ENCODE measurements around the gene CPNE1.

The CPNE1 gene

DNA sequence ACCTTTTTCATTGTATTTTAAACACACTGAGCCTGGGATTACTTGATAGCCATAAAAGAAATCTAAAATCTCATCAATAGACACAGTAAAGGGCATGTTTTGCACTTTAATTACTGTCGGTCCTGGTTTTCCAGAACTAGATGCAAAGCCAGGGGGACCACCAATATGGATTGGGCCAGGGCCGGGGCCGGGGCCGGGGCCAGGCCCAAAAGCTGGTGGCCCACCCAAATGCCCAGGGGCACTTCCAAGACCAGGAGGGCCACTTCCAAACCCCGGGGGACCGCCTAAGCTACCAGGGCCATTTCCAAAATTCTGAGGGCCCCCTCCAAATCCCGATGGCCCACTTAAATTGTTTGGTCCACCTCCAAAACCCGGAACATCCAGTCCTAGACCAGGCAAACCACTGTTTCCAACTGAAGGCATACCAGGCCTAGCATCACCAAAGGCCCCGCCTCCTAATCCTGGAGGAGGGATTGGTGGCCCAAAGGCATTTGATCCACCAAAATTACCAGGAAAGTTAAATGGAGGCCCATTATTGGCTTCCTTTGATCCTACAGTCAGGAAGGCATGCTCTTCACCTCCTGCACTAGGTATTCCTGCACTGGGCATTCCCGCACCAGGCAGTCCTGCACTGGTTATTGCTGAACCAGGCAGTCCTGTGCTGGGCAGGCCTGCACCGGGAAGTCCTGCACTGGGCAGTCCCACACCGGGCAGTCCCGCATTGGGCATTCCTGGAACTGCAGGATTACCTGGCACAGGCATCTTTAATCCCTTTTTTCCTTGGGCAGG lies 11.9 kb downstream of the CPNE1 start:
- DNase-seq = no peak

DNA sequence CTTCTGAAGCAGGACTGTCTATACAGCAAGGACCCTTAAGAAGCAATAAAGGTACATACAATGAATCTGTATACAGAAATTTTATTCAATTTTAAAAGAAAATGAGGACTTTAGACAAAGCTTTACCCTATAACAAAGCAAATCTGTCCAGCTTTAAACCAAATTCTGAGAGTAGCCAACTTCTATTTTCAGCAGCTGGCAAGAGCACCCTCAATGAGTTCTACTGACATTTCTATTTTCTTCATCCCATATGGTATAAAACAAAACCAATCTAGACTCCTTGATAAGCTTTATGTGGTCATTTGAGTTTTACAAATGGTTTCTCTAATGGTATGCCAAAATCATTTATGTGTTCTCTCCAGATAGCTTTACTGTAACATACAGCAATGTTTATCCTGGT lies 12.7 kb downstream of the CPNE1 start:
- DNase-seq = no peak

DNA sequence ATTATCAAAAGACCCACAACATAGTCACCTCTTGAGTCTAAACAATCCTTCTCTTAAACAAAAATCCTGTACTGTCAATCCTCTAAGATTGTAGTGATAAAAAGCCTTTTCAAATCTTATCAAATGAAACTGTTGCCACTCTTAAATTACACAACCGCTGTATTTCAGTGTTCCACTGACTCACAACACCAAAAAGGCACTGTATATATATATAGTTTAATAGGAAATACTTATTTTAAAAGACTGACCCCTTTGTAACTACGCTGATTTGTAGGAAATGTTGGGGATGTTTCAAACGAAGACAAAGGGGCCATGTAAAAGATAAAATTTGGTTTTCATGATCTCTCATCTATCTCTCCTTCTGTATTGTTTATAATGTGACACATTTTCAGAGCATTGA lies 14.1 kb downstream of the CPNE1 start:
- DNase-seq = no peak

DNA sequence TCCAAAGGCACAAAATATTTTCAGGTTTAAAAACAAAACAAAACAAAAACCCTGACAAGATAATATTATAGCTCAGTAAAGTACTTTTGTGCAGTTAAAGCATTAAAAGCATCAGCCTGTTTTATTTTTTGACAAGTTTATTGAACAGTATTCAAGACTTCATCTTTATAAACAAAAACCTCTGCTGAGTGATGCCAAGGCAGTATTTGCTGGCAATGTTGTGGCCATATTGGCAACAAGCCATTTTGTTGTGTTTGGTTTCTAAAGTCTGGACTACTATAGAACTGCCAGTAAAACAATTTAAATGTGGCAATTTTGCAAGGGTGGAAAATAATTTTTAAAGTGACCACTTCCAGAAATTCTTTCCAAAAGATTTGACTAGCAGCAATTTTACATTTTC lies 15.9 kb downstream of the CPNE1 start:
- no peak for DNase-seq

DNA sequence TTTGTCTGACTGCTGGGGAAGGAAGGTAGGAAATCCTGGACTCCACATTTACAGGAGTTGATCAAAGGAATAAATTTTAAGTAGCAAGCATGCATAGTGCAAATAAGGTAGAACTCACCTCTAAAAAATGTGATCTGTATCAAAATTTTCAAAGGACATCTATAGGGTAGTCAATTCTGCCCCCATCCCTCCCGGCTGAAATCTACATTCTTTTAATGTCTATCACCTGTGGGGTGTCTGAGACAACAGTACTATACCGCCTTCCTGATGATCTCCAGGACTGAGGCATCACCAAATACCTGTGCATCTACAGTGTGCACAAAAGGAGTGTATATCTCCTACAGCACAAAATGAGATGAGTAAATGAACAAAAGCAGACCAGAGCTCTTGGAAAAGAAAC lies 19.9 kb downstream of the CPNE1 start:
- DNase-seq = no peak

DNA sequence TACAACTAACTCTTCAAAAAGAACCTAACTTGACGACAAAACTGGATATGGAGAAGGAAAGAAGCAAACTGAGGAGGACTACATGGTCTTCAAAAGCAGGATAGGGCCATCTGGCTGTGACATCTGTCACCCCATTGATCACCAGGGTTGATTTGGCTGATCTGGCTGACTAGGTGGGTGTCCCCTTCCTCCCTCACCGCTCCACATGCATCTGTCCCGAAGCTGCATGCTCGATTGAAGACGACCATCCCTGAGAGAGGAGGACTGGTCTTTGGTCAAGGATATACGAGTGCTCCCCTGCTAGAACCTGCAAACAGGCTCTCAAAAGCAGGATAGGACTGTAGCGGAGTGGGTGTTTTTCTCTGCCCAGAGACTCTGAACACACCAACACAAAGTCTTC lies 21.7 kb downstream of the CPNE1 start:
- no peak for DNase-seq

DNA sequence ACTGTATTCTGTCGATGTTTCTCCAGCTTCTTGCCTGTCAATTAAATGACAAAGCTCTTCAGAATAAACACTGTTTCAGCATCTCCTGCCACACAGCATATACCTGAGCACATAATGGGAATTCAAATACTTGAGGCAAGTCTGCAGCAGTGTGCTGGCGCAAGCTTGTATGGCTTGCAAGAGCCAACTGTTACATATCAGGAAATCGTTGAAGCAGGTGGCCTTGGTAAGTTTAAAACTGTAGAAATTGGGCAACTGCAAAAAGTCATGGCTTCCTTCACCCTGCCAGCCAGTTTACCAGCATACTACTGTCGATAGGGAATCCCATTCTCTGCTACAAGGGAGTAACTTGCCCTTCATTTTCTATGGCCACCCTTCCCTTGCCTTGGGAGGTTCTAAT lies 23.0 kb downstream of the CPNE1 start:
- DNase-seq = no peak

DNA sequence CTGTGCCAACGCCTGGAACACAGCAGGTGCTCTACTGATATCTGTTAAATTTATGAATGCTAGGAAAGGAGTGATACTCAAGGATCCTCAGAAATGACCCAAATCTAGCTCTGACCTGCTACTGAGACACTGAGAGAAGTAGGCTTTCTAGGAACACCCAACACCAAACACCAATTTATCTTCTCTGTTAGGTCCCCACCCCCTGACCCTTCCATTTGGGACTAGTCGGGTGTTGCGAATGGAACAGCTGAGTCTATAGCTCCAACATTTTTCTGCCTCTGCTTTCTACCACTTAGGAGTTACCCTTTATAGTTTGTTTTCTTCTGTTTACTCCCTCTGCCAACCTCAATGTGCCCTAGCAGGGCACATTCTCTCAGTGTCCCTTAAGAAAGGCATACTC lies 24.0 kb downstream of the CPNE1 start:
- DNase-seq = no peak

DNA sequence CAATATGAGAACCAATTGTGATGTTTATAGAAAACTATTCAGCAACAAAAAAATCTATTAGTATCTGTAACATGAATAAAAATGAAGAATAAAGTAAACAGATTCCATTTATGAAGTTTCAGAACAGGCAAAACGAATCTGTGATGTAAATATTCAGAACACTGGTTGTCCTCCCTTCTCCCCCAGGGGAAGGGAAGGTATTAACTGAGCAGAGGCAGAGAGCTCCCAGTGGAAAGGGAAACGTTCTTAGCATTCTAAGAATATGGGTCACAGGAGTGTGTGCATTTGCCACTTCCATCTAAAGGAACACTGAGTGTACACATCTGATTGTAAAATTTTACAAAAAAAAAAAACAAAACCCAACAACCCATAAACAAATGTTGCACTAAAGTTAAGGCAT lies 25.9 kb downstream of the CPNE1 start:
- no peak for DNase-seq

DNA sequence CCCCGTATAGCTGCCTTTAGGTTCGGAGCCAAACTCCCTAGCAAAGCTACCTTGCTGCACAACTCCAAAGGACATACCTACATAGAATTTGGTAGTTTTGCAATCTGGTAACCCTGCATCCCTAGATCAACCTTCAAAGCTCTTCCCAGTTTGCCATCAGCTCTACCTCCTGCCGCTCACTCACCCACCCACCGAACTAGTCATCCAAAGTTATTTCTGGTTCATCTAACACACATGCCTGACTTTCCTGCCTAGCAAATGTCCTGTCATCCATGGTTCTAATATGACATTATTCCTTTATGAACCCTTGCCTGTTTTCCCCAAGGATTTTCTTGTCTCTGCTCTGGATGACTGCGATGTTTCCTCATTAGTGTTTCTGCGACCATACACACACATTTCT lies 27.4 kb downstream of the CPNE1 start:
- DNase-seq = no peak

DNA sequence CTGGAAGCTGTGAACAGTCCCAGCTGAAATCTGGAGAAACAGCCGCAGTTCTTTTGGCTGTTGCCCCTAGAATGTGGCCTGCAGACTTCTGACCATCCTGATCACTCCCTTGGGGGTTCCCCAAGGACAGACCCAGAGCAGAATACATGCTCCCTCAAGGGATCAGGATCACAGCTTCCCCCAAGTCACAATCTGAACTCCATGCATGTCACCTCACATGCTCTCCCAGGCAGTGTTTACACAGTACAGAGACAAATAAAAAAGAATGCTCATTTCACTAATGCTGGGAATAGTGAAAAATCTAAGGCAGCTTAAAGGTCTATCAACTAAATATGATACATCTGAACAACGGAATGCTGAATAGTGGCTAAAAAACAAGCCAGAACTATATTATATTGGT lies 28.6 kb downstream of the CPNE1 start:
- no peak for DNase-seq

DNA sequence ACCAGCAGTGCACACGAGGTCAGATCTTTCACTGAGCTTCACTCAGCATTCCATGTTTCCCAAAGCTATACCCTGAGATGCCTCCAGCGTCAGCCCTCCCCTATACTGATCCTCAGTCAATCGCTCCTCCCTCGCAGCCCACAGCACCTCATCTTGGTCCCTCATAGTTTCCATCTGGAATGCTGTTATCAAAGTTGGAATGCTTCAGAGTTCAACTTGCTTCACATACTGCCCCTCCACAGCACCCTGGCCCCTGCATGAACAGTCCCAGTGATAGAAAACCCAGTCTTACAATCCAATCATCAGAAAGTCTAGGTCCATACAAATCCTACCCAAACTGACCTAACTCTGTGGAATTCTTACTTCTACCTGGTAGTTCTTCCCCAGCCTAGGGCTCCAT lies 29.0 kb downstream of the CPNE1 start:
- DNase-seq = no peak

DNA sequence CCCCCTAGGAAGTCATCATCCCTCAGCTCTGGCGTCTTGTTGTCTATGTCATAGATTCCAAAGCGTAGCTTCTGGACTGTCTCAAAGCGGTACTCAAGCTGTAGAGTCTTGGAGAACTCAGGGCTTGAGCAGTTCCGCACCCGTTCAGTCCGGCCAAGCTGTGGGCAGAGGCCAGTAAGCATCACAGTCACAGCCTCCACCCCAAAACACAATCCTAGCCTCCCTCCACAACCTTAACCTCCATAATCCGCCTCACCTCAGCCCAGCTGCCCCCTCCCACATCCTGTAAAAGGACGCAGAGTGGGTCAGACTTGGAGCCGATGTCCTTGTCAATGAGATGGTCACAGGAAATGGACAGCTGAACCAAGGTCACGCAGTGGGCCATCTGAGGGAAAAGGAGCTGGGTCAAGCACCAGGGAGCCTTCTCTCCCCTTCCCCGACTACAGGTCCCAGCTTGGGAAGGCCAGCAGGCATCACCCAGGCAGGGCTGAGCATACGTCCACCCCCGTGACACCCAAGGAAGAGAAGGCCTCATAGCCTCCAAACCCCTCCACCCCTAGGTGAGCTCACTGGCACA lies 32.1 kb downstream of the CPNE1 start:
- no peak for DNase-seq

DNA sequence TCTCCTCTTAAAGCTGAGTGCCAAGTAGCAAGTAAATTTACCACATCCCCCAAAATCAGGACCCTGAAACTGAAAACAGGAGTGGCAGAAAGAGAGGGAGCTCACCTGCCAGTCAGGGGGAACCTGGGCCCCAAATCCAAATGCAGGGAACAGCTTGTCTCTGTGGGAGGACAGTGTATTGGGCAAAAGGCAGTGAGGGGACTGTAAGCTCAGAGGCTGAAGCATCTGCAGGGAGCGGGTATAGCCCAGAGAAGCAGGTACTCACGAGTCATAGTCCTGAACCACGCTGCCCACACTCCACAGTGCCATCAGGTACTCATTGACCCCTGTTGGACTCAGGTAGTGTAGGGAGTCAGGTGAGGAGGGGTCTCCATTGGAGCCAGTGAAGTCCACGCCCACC lies 34.1 kb downstream of the CPNE1 start:
- DNase-seq = no peak

DNA sequence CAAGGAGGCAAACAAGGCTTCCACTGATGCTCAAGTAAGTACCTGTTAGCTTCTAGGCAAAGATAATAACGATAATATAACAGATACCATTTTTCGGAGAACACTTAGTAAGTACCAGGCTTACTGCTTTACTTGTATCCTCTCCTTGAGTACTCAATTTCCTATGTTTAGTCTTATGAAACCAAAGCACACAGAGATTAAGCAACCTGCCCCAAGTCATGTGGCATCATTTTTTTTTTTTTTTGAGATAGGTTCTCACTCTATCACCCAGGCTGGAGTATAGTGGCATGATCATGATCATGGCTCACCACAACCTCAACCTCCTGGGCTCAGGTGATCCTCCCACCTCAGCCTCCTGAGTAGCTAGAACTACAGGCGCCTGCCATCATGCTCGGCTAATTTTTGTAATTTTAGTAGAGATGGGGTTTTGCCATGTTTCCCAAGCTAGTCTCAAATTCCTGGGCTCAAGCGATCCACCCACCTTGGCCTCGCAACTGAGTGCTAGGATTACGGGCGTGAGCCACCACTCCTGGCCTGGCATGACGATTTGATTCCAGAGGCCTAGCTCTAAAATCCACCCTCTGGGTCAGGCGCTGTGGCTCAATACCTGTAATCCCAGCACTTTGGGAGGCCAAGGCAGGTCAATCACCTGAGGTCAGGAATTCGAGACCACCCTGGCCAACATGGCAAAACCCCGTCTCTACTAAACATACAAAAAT lies 35.1 kb downstream of the CPNE1 start:
- no peak for DNase-seq

DNA sequence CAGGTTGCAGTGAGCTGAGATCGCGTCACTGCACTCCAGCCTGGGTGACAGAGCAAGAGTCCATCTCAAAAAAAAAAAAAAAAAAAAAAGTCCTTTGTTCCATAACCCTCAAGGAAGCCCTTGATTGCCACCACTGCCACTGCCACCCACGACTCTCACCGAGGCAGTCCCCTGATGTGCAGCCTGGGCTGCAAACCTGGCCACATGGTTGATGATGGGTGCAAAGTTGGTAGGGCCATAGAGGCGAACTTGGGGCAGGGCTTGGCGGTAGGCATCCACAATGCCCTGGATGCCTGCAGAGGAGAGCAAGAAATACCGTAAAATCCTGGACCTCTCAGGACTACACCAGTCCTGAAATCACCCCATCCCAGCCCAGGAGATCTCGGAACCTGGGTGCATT lies 37.6 kb downstream of the CPNE1 start:
- no peak for DNase-seq

DNA sequence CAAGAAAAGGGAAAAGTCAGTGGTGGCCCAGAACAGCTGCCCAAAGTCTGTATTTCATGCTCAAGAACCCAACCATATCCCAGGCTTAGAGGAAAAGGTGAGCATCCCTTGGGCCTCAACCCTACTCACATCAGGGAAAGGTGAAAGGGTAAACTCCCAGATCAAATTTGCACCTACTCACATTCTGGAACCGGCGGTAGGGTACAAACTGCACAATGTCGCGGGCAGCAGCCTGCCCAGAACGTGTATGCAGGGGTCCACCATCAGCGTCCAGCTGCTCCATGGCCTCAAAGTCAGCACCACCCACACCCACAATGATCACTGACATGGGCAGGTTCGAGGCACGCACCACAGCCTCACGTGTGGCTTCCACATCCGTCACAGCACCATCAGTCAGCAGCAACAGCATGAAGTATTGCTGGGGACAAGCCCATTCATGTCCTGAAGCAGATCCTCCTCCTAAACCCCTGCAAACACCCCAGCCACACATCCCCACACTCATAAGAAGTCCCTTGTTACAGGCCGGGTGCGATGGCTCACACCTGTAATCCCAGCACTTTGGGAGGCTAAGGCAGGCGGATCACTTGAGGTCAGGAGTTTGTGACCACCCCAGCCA lies 38.2 kb downstream of the CPNE1 start:
- no peak for DNase-seq

DNA sequence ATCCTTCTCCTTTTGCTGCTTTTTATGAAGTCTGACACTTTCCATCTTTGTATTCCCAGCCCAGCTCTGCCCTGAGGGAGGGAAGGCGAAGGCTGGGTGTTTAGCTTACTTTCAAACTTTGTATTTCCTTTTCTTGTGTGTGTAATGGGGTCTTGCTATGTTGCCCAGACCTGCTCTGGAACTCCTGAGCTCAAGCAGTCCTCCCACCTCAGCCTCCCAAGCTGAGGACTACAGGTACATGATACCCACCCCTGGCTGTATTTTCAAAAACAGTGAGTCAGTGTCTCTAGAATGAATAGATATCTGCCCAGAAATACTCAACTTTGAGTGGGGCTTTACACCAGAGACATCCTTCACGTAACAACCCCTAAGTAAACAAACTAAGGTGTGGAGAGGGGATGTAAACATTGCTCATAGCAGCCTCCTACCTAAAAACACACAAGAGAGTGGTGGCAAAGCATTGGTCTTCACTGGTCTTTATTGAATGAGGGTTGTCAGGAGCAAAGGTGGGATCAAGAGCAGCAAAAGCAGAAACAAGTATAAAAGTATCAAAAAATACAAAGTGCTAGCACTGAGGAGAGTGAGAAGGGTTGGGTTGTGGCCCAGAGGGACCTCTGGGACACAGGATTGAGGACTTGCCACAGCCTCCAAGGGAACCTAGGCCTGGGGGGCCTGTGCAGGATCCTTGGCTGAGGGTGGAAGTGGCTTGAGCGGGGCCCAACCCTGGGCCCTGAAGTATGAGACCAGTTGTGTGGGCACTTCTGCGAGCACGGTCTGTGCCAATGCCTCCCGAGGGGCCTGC lies 38.9 kb downstream of the CPNE1 start:
- no peak for DNase-seq

DNA sequence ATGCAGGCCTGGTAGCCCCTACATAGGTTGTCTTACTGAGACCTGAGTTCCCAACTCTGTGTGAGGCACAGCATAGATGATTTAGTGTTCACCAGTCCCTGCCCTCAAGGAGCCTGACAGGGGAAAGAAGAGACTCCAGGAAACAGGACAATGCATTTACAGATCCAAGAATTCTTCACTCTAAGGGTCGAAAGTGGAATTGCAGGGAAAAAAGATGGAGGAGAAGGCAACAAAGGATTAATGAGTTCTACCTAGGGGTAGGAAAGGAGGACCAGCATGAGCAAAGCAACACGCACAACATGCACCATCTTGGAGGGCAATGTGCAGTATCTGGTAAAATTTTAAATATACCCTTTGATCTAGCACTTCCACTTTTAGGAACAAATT lies 43.1 kb downstream of the CPNE1 start:
- no peak for DNase-seq

DNA sequence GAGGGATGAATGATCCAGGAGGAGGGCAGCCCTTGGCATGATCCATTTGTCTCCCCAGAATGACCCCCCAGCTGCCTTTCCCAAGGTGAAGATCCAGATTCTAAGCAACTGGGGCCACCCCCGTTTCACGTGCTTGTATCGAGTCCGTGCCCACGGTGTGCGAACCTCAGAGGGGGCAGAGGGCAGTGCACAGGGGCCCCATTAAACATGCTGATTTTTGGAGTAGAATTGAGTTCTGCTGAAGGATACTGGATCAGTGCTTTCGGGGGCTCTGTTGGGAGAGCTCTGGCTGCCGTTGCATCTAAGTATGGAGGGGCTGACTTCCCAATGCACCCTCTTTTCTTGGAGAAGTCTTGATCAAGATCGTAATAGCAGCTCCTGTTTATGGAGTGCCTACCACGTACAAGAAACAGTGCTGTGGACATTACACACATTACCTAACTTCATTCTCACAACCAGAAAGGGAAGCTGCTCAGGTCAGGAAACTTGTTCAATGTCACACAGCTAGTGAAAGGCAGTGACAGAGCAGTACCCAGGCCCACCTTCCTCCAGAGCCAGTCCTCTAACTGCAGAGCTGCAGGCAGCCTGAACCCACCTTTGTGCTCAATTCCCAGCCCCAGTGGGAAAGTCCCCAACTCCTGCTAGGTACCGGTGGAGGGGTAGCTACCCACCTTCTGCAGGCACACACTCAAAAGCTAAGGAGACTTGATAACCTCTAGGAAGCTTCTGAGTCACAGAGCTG lies 43.7 kb downstream of the CPNE1 start:
- DNase-seq = no peak

DNA sequence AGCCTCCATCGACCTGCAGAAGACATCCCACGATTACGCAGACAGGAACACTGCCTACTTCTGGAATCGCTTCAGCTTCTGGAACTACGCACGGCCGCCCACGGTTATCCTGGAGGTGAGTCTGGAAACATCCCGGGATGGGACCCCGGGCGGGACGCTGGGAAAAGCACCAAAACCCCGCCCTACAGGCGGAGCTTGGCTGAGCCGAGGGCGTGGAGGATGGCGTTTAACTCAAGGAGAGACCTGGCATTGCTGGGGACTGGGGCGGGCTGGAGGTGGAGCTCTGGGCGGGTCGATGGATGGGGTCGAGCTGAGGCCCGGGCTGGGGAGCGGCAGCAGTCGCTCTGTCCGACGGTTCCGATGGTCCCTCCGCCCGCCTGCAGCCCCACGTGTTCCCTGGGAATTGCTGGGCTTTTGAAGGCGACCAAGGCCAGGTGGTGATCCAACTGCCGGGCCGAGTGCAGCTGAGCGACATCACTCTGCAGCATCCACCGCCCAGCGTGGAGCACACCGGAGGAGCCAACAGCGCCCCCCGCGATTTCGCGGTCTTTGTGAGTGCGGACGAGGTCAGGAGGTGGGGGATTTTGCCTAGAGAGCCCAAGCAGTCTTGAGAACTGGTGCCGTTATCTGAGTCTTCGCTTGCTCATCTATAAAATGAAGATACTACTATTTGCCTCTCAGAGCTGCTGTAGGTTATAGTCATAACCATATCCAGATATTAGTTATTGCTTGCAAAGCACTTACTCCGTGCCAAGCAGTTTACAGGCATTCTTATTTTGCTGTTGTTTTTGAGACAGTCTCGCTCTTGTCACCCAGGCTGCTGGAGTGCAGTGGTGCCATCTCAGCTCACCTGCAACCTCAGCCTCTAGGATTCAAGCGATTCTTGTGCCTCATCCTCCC lies 45.3 kb downstream of the CPNE1 start:
- peak; percentile 87 for DNase-seq

Data from stimulated activated CD4-positive, alpha-beta T cell treated with anti-CD3 and anti-CD28 coated beads, Interleukin-1b, Interleukin-23, amount 100 ng/mL, for 48 hours (primary cell).